SK-N-SH treated with all-trans-retinoic acid at 6 μM for 48 hours (cell line): Measurements from ENCODE around the gene PIMREG.

ENCODE experiments used
- ATAC-seq: fragments of 200-7000 bp; cut with Tn5 transposase; 3 replicates; pipeline ENCODE4 v1.9.1; 2020; ENCODE audit warnings: mild to moderate bottlenecking, moderate library complexity
- BACH2 ChIP-seq: fragments of 250-450 bp; sonication (Bioruptor Pico); IDR thresholded peaks from 2 replicates; pipeline ENCODE4 v1.9.0; 2021; ENCODE audit warnings: mild to moderate bottlenecking, borderline replicate concordance
- CREB5 ChIP-seq: fragments of 250-450 bp; sonication (Bioruptor Pico); IDR thresholded peaks from 2 replicates; pipeline ENCODE4 v1.5.1; 2020; ENCODE audit warnings: low read depth, mild to moderate bottlenecking, moderate library complexity
- CSRNP3 ChIP-seq: fragments of 250-450 bp; sonication (Bioruptor Pico); IDR thresholded peaks from 2 replicates; pipeline ENCODE4 v1.5.1; 2021; ENCODE audit warnings: mild to moderate bottlenecking, moderate library complexity
- ESRRG ChIP-seq: fragments of 250-450 bp; sonication (Bioruptor Pico); IDR thresholded peaks from 2 replicates; pipeline ENCODE4 v1.6.1; 2021; ENCODE audit warnings: mild to moderate bottlenecking
- GLIS3 ChIP-seq: fragments of 250-450 bp; sonication (Bioruptor Pico); IDR thresholded peaks from 2 replicates; pipeline ENCODE4 v1.5.0; 2020; ENCODE audit warnings: mild to moderate bottlenecking, moderate library complexity
- ISL1 ChIP-seq: fragments of 250-450 bp; sonication (Bioruptor Pico); IDR thresholded peaks from 2 replicates; pipeline ENCODE4 v2.1.2; 2022; ENCODE audit warnings: mild to moderate bottlenecking, moderate library complexity
- POU6F1 ChIP-seq: fragments of 250-450 bp; sonication (Bioruptor Pico); IDR thresholded peaks from 2 replicates; pipeline ENCODE4 v1.8.0; 2021; ENCODE audit warnings: low read depth, mild to moderate bottlenecking, moderate library complexity, borderline replicate concordance
- RARB ChIP-seq: fragments of 250-450 bp; sonication (Bioruptor Pico); IDR thresholded peaks from 2 replicates; pipeline ENCODE4 v1.8.0; 2021; ENCODE audit warnings: mild to moderate bottlenecking, moderate library complexity
- SNAI2 ChIP-seq: fragments of 250-450 bp; sonication (Bioruptor Pico); IDR thresholded peaks from 2 replicates; pipeline ENCODE4 v1.5.0; 2020; ENCODE audit warnings: mild to moderate bottlenecking, moderate library complexity
- TCF4 ChIP-seq: fragments of 250-450 bp; sonication (Bioruptor Pico); IDR thresholded peaks from 2 replicates; pipeline ENCODE4 v1.8.0; 2021; ENCODE audit warnings: mild to moderate bottlenecking, moderate library complexity, borderline replicate concordance
- TSHZ2 ChIP-seq: fragments of 250-450 bp; sonication (Bioruptor Pico); IDR thresholded peaks from 2 replicates; pipeline ENCODE4 v1.5.0; 2020; ENCODE audit warnings: mild to moderate bottlenecking, moderate library complexity
- ZFP3 ChIP-seq: fragments of 250-450 bp; sonication (Bioruptor Pico); IDR thresholded peaks from 2 replicates; pipeline ENCODE4 v1.5.0; 2020; ENCODE audit warnings: mild to moderate bottlenecking, moderate library complexity
- ZFP30 ChIP-seq: fragments of 450-650 bp; formaldehyde crosslinking; IDR thresholded peaks from 2 replicates; pipeline ENCODE4 v1.5.0; 2022; ENCODE audit warnings: mild to moderate bottlenecking, moderate library complexity
- ZNF565 ChIP-seq: fragments of 450-650 bp; formaldehyde crosslinking; conservative IDR thresholded peaks from 2 replicates; pipeline ENCODE4 v1.5.0; 2020; ENCODE audit warnings: low read depth, mild to moderate bottlenecking, moderate library complexity
- ZNF8 ChIP-seq: fragments of 450-650 bp; formaldehyde crosslinking; IDR thresholded peaks from 2 replicates; pipeline ENCODE4 v1.5.0; 2020; ENCODE audit warnings: mild to moderate bottlenecking, moderate library complexity

PIMREG gene

GRCh38 chr17:6450926-6451832 is 6.9 kb downstream of the PIMREG start:
- no peak for ATAC-seq
- TF ChIP-seq POU6F1 (no peak), GLIS3 (CRISPR knock-in tag) (no peak), RARB (no peak), TSHZ2 (CRISPR knock-in tag) (no peak), ZNF565 (no peak), SNAI2 (no peak), TCF4 (CRISPR knock-in tag) (no peak), ISL1 (CRISPR knock-in tag) (no peak), CSRNP3 (CRISPR knock-in tag) (no peak), BACH2 (CRISPR knock-in tag) (no peak)
- TF ChIP-seq, all 23 proteins: peak for 0

- TF ChIP-seq ESRRG (CRISPR knock-in tag) (no peak), ISL1 (CRISPR knock-in tag) (no peak), RARB (no peak), TSHZ2 (CRISPR knock-in tag) (no peak), ZNF8 (CRISPR knock-in tag) (no peak), BACH2 (CRISPR knock-in tag) (no peak), CSRNP3 (CRISPR knock-in tag) (no peak), CREB5 (CRISPR knock-in tag) (no peak), ZFP3 (CRISPR knock-in tag) (no peak), ZFP30 (CRISPR knock-in tag) (no peak), GLIS3 (CRISPR knock-in tag) (no peak), SNAI2 (no peak), TCF4 (CRISPR knock-in tag) (no peak), POU6F1 (no peak)
- ATAC-seq = no peak
Observed at GRCh38 chr17:6452471-6453266, 8.4 kb downstream of the PIMREG start.
